Fibroblast of lung (primary cell): Measurements from ENCODE around the gene CDYL. TPM values are rescaled to one million over a fixed set of nuclear protein-coding genes. Genes with fewer than 3 reads are reported as not detected.

Source experiments
- DNase-seq, 2 donors: peaks; one replicate each; pipeline versions ENCODE4 v3.0.0 to v3.0.0-alpha.2; 2010; ENCODE audit warnings: low read depth in 2 of 2
- H2AFZ ChIP-seq: 2 replicates; pipeline ENCODE4 v1.5.1; 2012; ENCODE audit warnings: low read length, control low read depth, inconsistent platforms
- H3K27ac ChIP-seq: 2 replicates; pipeline ENCODE4 v1.5.1; 2011; ENCODE audit warnings: low read length, control low read depth; ENCODE audit not compliant: insufficient read depth
- H3K27me3 ChIP-seq: 2 replicates; pipeline ENCODE4 v1.5.1; 2011; ENCODE audit warnings: mild to moderate bottlenecking, low read length; ENCODE audit not compliant: control insufficient read depth, insufficient read depth
- H3K36me3 ChIP-seq: 2 replicates; pipeline ENCODE4 v1.5.1; 2011; ENCODE audit warnings: low read length; ENCODE audit not compliant: control insufficient read depth, insufficient read depth
- H3K4me1 ChIP-seq: 2 replicates; pipeline ENCODE4 v1.5.1; 2011; ENCODE audit warnings: low read length; ENCODE audit not compliant: control insufficient read depth, insufficient read depth; ENCODE audit errors: extremely low read depth
- H3K4me2 ChIP-seq: 2 replicates; pipeline ENCODE4 v1.5.1; 2011; ENCODE audit warnings: low read length, control low read depth; ENCODE audit not compliant: insufficient read depth; ENCODE audit errors: extremely low read depth
- H3K4me3 ChIP-seq, 4 experiments: fragments of 200-600 bp in 1 of 4; sonication (generic) in 1 of 4; replicated peaks in 1 of 4; 2 replicates each; pipeline ENCODE4 v1.5.1; 2011 to 2016; ENCODE audit warnings: low read length in 4 of 4, low read depth in 3 of 4, mild to moderate bottlenecking in 3 of 4, control low read depth in 2 of 4, inconsistent platforms in 1 of 4, mixed read lengths in 1 of 4; ENCODE audit not compliant: insufficient read depth in 1 of 4; ENCODE audit errors: control extremely low read depth in 1 of 4
- H3K79me2 ChIP-seq: 2 replicates; pipeline ENCODE4 v1.5.1; 2012; ENCODE audit warnings: mild to moderate bottlenecking, low read length, inconsistent platforms; ENCODE audit not compliant: control insufficient read depth, insufficient read depth
- H3K9ac ChIP-seq: 2 replicates; pipeline ENCODE4 v1.5.1; 2011; ENCODE audit warnings: mild to moderate bottlenecking, low read length, control low read depth; ENCODE audit not compliant: insufficient read depth
- H3K9me3 ChIP-seq: 2 replicates; pipeline ENCODE4 v1.5.1; 2012; ENCODE audit warnings: low read depth, low read length; ENCODE audit not compliant: control insufficient read depth, insufficient read depth
- H4K20me1 ChIP-seq: 2 replicates; pipeline ENCODE4 v1.5.1; 2011; ENCODE audit warnings: low read length; ENCODE audit not compliant: control insufficient read depth, insufficient read depth; ENCODE audit errors: extremely low read depth
- EZH2 ChIP-seq: IDR thresholded peaks from 2 replicates; pipeline ENCODE4 v1.5.1; 2012; ENCODE audit warnings: low read length, control low read depth, mild to moderate bottlenecking; ENCODE audit errors: missing control alignments
- polyA plus RNA-seq, 2 donors: library from polyadenylated mRNA; depleted of rRNA in 1 of 2; stranded (reverse) in 1 of 2; unstranded in 1 of 2; fragments of >200 nt; gene quantifications; 2 replicates each; pipeline ENCODE4 v1.2.1, GENCODE V29; 2011 to 2012; ENCODE audit warnings: missing spikeins in 1 of 2
- total RNA-seq: library from RNA; depleted of rRNA; stranded (reverse); fragments of >200 nt; gene quantifications from 2 replicates; pipeline ENCODE4 v1.2.1, GENCODE V29; 2014
- TF ChIP-seq, protein P1 (sequence below), 2 donors: IDR thresholded peaks in 1 of 2; conservative IDR thresholded peaks in 1 of 2; 1 replicate in 1 of 2; 2 replicates in 1 of 2; pipeline ENCODE4 v1.5.1; 2011 to 2012; ENCODE audit warnings: low read length in 2 of 2, control low read depth in 1 of 2, inconsistent platforms in 1 of 2, low read depth in 1 of 2, mild to moderate bottlenecking in 1 of 2

The CDYL gene
- total and polyA plus RNA-seq, 2 donors (not counting 1 experiment from before 2014, with no cell fraction given), result 20.6 to 24.9 TPM

DNA sequence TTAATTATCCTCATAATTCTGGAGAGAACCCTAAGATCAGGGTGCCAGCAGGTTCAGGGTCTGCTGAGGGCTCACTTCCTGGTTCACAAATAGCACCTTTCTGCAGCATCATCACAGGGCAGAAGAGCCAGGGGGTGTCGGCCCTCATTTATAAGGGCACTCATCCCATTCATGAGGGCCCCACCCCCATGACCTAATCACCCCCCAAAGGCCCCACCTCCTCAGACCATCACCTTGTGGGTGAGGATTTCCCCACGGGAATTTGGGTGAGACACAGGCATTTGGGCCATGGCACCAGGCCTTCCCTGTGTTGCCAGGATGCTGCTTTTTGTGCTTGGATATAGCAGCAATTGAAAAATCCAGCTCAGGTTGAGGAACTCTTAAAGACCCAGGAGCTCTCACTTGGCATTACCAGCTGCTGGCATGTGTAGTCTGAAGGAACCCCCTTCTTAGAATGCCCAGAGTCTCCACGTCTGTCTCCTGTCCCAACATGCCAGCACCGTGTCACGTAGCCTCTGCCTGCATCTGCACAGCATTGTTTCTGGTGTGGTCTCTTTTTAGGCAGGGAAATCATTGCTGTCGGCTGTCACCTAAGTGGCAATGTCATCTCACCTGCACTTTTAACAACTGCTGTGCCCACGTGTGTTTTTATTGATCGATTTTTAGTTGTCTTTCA, 156.2 kb downstream of the CDYL start:
- TF ChIP-seq, protein P1, sequence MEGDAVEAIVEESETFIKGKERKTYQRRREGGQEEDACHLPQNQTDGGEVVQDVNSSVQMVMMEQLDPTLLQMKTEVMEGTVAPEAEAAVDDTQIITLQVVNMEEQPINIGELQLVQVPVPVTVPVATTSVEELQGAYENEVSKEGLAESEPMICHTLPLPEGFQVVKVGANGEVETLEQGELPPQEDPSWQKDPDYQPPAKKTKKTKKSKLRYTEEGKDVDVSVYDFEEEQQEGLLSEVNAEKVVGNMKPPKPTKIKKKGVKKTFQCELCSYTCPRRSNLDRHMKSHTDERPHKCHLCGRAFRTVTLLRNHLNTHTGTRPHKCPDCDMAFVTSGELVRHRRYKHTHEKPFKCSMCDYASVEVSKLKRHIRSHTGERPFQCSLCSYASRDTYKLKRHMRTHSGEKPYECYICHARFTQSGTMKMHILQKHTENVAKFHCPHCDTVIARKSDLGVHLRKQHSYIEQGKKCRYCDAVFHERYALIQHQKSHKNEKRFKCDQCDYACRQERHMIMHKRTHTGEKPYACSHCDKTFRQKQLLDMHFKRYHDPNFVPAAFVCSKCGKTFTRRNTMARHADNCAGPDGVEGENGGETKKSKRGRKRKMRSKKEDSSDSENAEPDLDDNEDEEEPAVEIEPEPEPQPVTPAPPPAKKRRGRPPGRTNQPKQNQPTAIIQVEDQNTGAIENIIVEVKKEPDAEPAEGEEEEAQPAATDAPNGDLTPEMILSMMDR (conservative IDR thresholded peaks at IDR 0.05 in 1 of 2, IDR thresholded peaks at IDR 0.05 in 1 of 2; ENCODE audit: low read depth in 1 of 2, low read length in 2 of 2), result no peak
- TF ChIP-seq EZH2, result no peak
- Histone ChIP-seq H3K27ac (no peak overlapping the region), H3K4me3 (no peak overlapping the region), H4K20me1 (no peaks in the 10 kb centered on the region), H3K79me2 (peaks cover 8% of the 10 kb centered on the region), H3K9me3 (no peaks in the 10 kb centered on the region), H2AFZ (no peak overlapping the region), H3K9ac (no peak overlapping the region), H3K36me3 (no peaks in the 10 kb centered on the region), H3K27me3 (no peaks in the 10 kb centered on the region), H3K4me1 (no peaks in the 10 kb centered on the region), H3K4me2 (no peak overlapping the region)
- DNase-seq, result no peak

DNA sequence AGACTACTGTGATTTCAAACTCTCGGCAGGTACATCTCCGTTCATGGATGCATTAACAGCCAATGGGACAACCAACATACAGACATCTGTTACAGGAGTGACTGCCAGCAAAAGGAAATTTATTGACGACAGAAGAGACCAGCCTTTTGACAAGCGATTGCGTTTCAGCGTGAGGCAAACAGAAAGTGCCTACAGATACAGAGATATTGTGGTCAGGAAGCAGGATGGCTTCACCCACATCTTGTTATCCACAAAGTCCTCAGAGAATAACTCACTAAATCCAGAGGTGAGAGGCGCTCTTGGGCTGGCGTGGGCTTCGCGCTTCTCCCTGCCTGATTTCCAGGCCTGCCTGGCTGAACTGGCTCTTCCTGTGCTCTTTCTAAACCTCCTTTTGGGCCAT, 159.3 kb downstream of the CDYL start:
- TF ChIP-seq, protein P1 (conservative IDR thresholded peaks at IDR 0.05 in 1 of 2, IDR thresholded peaks at IDR 0.05 in 1 of 2; ENCODE audit: low read depth in 1 of 2, low read length in 2 of 2), result no peak
- no peak for TF ChIP-seq EZH2
- Histone ChIP-seq H3K27ac (no peak overlapping the region), H3K36me3 (no peaks in the 10 kb centered on the region), H3K79me2 (peaks cover 3% of the 10 kb centered on the region), H3K4me3 (no peak overlapping the region), H3K27me3 (no peaks in the 10 kb centered on the region), H3K9me3 (no peaks in the 10 kb centered on the region), H3K4me2 (no peak overlapping the region), H3K4me1 (no peaks in the 10 kb centered on the region), H3K9ac (no peak overlapping the region), H2AFZ (no peak overlapping the region), H4K20me1 (no peaks in the 10 kb centered on the region)
- DNase-seq, result no peak

DNA sequence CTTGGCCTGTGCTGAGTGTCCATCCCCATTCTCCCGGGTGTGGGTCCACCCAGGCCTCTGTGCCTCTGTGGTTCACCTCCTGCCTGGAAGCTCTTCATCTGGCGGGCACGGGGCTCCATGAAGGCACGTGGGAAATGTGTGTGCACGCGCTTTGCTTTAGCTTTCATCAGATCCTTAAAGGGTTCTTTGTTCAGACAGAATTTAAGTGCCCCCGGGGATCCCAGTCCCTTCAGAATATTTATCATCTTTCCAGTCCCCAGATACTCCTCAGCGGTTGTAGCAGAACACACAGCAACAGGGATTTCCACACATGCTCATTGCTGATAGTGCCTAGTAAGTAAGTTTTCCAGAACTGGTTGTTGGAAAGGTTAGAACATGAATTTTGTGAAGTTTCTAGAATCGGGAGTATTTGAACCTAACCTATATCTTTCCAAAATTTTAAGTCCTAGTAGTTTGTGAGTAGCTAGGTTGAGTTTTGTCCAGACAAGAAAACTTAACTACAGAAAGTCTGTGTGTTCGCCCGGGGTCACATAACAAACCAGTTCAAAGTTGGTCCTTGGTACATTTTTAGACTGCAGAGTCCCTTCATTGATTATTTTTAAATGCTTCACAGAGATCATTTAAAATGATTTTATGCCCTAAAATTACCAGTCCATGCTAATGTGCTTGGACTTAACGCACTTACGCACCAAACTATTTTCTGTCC, 159.9 kb downstream of the CDYL start:
- Histone ChIP-seq H3K9me3 (no peaks in the 10 kb centered on the region), H3K36me3 (no peaks in the 10 kb centered on the region), H3K27me3 (no peaks in the 10 kb centered on the region), H3K27ac (no peak overlapping the region), H3K4me3 (no peak overlapping the region), H2AFZ (no peak overlapping the region), H3K9ac (no peak overlapping the region), H3K4me2 (peak overlapping the region; percentile 33), H3K79me2 (peaks cover 3% of the 10 kb centered on the region), H3K4me1 (peaks cover 3% of the 10 kb centered on the region), H4K20me1 (no peaks in the 10 kb centered on the region)
- TF ChIP-seq, protein P1 (conservative IDR thresholded peaks at IDR 0.05 in 1 of 2, IDR thresholded peaks at IDR 0.05 in 1 of 2; ENCODE audit: low read depth in 1 of 2, low read length in 2 of 2), result no peak
- TF ChIP-seq EZH2, result no peak
- DNase-seq, result no peak
